GM21390 (cell line): Measurements from ENCODE around the gene UTS2.

Experiments used
- ATAC-seq: cut with Tn5 transposase; IDR thresholded peaks from one replicate; pipeline ENCODE4 v1.9.1; 2021; ENCODE audit not compliant: unreplicated experiment

The UTS2 gene

GRCh38 chr1:7813677-7814373 lies 39.0 kb downstream of the UTS2 start:
- ATAC-seq = no peak

- no peak for ATAC-seq
Observed at GRCh38 chr1:7811476-7811875, 41.4 kb downstream of the UTS2 start.

GRCh38 chr1:7810395-7810794 lies 42.5 kb downstream of the UTS2 start:
- ATAC-seq = no peak

GRCh38 chr1:7809742-7810141 lies 43.1 kb downstream of the UTS2 start:
- ATAC-seq = no peak

- no peak for ATAC-seq
Observed at GRCh38 chr1:7808253-7808844, 44.5 kb downstream of the UTS2 start.

GRCh38 chr1:7805460-7805859 lies 47.4 kb downstream of the UTS2 start:
- no peak for ATAC-seq
